NCI-H2196 (cell line): Measurements from ENCODE around the gene USHBP1.

Experiments
- DNase-seq: peaks from one replicate; lab custom pipeline; 2025; ENCODE audit not compliant: unreplicated experiment; lab: John Stamatoyannopoulos, UW

Gene USHBP1, protein sequence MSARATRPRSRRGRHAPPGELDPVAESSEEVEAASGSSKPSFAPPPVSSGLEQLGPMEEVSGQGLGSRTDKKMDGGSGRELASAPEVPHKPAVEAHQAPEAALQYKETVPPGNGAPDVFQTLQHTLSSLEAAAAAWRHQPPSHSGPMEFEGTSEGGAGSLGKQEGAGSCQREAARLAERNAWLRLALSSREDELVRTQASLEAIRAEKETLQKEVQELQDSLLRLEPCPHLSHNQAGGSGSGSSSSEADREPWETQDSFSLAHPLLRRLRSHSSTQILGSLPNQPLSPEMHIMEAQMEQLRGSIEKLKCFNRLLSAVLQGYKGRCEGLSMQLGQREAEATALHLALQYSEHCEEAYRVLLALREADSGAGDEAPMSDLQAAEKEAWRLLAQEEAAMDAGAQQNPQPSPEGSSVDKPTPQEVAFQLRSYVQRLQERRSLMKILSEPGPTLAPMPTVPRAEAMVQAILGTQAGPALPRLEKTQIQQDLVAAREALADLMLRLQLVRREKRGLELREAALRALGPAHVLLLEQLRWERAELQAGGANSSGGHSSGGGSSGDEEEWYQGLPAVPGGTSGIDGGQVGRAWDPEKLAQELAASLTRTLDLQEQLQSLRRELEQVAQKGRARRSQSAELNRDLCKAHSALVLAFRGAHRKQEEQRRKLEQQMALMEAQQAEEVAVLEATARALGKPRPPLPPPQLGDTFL

DNA sequence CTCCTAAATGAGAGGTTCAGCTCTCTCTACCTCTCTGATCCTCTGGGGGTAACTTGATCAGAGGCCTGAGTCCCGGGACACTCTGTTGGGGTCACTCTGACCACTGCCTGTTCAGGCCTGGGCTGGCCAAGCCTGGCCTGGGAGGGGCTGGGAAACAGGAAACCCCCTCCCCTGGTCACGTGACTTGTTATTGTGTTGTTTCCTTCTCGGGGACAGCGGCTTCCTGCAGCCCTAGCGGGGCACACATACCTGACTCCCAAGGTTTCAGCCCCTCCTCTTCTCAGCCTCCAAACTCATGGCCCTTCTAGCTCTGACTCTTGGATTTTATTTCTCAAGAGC, at the start of gene USHBP1:
Gene USHBP1, minus strand, starts transcription at position 105 of the 339 bp plus-strand sequence. CDS start 446 bp downstream, outside the sequence.
- no peak for DNase-seq

DNA sequence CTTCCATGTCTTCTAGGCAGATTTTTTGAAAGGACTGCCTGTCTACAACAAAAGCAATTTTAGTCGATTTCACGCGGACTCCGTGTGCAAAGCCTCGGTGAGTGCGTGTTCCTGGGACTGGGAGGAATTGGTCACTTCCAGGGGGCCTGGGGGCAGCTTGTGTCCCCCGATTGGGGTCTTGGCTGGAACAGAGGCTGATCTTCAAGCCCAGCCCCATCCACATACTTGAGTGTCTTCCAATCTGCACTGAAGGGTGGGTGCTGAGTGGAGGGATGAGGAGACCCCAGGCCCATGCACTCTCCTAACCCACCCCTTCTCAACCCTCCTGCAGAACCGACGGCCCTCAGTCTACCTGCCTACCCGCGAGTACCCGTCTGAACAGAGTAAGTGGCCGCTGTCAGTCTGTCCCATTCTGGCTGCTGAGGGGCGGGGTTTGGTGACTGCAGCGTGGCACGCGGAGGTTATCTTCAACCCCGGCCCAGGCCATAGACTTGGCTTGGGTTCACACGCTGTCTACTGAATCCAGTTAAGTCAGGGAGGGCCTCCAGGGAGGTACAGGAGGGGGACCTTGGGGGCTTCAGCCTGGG, 49.6 kb upstream of the USHBP1 start:
- no peak for DNase-seq

DNA sequence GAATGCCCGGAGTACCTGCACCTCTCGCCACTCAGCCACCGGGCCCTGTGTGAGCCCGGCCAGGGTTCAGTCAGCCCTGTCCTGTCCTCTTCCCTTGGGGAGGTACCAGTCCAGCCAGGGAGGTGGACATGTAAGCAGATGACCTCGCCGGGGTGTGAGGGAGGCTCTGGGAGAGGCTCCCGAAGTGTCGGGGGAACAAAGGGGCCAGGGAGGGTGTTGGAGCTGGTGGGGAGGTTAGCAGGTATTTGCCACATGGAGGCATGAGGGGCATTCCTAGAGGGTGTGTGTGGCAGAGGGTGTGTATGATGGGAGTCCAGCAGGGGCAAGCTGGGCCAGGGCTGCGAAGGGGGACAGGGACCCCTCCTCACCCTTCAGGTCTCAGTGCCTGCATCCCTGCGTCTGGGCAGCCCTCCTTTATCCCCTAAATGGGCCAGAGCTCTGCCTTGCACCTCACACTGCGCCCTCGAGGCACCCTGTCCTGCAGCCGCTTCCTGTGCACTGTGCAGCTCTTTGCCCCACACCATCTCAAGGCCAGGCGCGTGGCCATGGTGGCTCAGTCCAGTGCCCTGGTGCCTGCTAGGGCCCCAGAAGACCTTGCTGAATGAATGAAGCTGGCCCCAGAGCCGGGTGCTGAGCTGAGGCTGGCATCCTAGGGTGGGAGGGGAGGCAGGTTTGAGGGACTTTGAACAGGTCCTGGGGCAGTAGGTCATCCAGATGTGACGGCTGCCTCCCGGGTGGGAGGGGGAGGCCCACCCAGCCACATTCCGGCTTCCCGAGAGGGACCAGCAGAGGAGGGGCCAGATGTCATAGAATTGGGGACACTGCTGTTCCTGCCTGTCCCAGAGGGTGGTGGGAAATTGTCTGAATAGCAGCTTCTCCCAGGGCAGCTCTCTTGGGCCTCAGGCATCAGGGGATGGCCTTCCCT, 47.9 kb upstream of the USHBP1 start:
- no peak for DNase-seq

DNA sequence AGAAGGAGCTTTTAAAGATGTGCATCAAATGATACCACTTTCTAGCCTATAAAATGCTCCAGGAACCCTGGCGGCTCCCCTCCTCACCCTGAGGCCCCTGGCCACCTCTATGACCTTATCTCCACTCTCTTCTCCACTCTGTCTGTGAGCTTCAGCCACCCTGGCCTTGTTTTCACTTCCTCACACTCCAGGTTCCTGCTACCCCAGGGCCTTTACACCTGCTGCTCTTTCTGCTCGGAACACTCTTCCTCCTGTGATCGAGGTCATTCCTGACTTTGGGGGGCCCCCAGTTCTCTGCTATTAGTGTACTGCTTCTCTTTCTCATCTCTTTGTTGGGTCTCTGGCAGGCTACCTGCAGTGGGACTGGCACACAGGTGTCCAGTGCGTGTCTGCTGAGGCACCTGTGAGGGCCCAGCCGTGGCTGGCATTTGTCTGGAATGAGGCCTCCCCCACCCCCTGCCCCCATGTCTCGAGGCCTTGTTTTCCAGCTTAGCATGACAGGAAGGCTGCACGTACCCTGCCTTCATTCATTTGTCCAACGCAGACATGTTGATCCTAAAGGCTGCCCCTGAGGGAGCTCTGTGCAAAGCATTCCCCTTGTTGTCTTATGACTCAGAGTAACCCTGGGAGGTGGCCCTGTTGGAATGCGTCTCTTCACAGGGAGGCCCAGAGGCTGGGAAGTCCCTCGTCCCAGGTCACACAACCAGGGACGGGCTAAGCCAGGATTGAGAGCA, 47.1 kb upstream of the USHBP1 start:
- DNase-seq = no peak

DNA sequence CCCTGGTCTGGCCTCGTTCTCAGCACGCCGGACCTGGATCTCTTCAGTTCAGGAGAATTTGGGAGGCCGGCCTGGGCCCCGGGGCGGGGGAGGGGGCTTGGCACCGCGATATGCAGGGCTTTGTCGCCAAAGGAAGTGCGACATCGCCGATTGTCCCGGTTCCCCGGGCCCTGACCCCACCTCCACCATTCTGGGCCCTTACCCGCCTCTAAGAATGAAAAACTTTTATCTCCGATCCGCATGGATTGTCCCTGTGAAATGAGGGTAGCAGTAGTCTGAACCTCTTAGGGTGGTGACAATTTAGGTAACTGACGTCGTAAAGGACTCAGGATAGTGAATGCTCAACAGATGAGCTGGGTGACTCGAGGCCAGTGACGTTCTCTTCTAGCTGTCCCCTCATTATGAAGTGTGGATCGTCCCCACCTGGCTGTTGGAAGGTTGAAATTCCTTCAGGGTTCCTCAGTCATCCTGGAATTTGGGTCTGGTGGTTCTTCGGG, 45.5 kb upstream of the USHBP1 start:
- DNase-seq = no peak

DNA sequence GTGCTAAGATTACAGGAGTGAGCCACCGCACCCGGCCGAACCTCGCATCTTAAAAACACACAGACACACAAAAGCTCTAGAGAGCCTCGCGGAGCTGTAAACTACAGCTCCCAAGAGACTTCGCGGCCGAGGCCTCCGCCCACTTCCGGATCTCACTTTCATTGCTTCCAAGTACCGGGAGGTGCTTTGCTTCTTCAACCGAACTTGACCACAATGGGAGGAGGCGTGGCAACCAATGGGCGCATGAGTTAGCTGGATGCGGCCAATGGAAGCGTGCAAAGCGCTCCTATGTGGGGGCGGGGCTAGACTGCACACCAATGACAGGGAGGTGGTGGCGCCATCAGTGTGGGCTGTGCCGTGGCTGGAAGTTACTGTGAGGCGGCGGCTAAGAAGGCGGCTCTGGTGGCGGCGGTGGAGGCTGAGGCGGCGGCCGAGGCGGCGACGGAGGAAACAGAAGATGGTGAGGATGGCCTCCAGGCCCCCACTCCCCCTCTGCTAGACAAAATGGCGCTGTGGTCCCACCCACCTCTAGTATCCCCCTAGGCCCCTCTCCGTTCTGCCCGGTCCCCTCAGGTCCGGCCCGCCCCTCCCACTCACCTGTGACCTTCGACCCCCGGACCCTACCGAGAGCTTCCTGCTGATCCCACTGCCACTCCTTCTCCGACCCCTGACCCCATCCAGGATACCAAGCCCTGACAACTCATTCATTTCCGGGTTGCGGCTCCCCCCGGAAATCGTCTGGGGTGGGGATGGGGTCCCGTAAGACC, 44.8 kb upstream of the USHBP1 start, which contains the start of gene DDA1:
Gene DDA1, plus strand, starts transcription at position 366 of the 767 bp plus-strand sequence. Its CDS starts 92 bp downstream, at position 458.
- peak; percentile 99 for DNase-seq

DNA sequence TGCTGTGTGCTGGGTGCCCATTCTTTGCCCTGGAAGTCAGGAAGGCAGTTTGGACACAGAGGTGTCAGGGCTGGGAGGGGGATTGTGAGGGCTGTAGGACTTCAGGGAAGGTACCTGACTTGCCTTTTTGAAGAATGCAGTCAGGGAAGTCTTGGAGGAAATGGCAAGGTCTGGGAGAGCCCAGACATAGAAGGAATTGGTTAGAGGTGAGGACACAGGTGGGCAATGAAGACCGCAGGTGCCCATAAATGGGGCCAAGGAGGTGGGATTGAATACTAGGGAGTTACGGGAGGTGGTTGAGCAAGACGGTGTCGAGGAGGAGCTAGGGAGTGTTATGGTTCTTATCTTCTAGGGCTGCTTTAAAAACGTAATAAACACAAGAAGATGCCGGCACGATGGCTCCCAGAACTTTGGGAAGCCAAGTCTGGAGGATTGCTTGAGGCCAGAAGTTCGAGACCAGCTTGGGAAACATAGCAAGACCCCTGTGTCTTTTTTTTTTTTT, 43.4 kb upstream of the USHBP1 start:
- DNase-seq = no peak

DNA sequence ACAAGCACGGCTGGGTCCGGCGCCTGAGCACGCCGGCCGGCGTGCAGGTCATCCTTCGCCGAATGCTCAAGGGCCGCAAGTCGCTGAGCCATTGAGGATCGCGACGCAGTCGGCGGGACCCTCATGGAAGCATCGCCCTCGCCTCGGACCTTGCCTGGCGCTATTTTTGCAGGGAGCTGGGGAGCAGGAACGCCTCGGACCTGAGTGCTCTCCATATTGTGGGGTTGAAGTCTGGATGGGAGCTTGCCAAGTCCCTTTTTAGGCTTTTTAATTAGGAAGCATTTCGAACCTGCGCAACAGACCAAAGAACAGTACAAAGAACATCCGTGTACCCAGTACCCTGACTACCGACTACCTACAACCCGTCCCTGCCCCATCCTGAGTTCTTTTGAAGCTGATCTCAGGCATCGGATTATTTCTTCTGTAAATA, 41.8 kb upstream of the USHBP1 start:
- DNase-seq = no peak

DNA sequence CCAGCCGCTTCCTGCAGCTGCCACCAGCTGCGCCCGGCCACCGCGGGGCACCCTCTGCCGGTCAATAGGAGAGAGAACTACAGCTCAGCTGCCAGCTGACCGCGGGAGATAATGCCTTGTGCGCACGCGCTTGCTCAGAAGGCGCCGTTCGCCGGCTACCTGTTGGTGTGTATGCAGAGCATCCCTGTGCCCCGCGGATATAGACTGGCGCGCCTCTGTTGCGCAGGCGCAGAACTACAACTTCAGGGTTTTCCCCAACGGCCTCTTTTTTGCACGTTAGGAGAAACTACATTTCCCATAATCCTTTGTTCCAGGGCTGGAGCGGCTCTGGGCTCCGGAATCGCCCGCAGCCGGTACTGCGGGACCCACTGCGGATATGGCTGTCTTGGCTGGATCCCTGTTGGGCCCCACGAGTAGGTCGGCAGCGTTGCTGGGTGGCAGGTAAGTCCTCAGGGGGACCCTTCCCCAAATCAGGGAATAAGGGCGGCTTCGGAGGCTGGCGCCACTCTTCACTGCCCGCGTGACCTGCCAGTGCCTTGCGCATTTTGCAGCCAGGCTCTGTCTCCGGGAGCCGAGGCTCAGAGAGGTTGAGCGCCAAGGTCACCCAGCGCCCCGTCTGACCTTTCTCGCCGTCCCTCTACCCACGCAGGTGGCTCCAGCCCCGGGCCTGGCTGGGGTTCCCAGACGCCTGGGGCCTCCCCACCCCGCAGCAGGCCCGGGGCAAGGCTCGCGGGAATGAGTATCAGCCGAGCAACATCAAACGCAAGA, 41.2 kb upstream of the USHBP1 start, which contains the start of gene MRPL34:
Gene MRPL34, plus strand, starts transcription at position 356 of the 768 bp plus-strand sequence. Its CDS starts 21 bp downstream, at position 377.
- DNase-seq = peak; percentile 99

DNA sequence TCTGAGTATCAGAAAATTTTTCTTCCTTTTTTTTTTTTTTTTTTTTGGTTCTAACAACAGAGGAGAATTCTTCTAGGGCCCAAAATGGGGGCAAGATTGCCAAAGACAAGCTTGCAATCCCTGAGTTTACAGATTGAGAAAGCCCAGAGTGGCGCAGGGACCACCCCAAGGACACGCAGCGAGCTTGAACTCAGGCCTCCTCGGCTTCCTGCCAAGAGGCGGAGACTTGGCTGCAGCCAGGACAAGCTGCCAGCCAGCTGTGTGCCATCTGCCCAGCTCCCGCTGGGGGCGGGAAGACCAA, 40.6 kb upstream of the USHBP1 start:
- no peak for DNase-seq

DNA sequence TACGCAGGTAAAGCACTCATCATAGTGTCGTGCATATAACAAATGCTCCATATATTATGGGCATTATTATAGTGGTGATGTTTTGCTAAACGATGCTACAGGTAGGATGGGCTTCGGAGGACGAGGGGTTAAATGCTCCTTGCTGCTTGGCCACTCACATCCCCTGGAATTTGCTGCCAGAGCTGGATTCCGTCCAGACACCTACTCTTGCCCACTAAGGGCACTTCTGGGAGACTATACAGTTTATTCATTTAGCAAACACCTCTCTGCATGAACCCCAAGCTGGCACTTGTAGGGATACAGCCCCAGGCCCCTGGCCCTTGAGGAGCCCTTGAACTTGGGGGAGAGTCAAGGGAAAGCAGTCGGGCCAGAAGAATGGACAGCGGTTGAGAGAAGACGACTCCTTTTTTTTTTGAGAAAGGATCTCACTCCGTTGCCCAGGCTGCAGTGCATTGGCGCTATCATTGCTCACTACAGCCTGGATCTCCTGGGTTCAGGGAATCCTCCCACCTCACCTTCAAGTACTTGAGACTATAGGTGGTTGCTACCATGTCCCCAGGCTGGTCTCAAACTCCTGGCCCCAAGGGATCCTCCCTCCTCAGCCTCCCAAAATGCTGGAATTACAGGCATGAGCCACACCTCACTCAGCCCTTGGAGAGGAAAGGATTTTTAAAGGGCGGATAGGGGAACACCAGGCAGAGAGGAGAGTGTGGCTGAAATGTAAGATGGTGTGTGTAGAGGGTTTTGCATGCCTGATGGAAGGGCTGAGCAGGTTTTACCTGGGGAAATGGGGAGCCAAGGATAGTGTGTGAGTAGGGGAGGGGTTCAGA, 40.1 kb upstream of the USHBP1 start:
- no peak for DNase-seq

DNA sequence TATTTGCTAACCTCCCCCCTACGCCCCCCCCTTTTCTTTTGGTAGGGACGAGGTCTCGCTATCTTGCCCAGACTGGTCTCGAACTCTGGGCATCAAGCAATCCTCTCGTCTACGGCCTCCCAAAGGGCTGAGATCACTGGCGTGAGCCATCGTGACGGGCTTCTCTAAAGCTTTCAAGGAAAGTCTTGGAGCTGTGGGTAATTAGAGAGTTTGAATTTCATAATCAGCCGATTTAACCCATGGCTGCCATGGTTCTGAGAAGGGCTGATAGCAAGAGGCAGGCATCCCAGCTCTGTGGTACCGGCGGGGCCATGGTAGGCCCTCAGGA, 39.4 kb upstream of the USHBP1 start:
- peak; percentile 26 for DNase-seq

DNA sequence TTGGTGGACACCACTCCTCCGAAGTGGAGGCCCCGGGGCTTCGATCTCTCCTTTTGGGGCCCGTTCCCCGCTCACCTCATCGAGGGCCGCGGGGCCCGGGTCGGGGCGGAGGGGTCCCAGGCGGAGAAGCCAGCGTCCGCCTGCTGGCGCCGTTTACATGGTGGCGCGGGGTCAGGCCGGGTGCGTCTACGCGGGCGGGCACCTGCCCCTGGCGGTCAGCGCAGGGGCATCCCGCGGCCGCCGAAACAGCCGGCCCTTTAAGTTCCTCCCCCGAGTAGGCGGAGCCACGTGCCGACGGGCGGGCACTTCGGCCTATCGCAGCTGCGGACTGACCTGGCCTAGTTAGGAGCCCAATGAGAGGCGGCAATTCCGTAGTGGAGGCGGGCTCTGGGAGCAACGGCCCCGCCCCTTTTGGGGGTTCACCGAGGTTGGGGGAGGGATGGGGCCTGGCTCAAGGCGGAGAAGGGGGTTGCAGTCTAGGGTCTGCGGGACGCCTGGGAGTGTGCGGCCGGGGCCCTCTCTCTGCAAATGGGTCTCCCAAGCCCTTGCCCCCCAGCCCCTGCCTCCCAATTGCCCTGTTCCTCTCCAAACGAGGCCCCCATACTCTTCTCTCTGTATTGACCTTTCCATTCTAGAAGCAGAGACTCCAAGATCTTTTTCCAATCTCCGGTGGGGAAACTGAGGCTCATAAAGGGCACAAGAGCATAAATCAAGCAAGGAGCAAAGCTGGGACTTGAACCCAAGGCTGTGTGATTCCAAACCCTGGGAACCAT, 38.8 kb upstream of the USHBP1 start, which contains the start of gene ABHD8:
Gene ABHD8, minus strand, starts transcription at position 259 of the 773 bp plus-strand sequence. CDS start 1,809 bp downstream, outside the sequence.
- peak; percentile 98 for DNase-seq

DNA sequence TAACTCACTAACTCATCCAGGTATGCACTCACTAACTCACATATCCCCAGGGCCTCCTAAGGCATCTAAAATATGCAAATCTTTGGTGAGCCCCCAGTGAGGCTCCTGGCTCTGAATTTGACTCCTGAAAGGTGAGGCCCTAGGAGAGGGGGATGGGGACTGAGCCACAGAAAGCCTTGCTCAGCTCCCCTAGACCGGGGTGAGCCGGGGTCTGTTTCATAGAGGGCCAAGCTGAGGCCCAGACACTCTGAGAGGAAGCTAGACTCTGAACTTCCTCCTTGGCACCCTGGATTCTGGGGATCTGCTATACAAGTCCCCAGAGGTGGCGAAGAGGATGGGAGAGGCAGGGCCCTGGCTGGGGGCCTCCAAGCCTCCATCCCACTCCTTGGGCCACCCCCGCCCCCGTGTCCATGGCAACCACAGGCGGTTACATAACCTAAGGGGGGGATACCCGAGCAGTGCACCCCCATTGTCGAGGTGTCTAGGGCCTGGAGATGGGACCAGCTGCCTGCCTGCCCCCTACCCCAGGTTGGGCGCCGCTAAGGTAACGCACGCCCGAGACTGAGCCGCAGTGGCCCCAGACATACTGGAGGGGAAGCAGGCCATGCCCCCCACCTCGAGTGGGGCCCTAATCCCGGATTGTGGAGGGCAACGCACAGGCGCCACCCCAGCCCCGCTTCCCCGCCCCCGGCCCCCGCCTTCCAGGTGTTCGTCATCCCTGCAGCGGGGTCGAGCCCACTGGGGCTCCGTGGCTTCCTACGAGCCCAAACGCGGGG, 38.0 kb upstream of the USHBP1 start:
- no peak for DNase-seq

DNA sequence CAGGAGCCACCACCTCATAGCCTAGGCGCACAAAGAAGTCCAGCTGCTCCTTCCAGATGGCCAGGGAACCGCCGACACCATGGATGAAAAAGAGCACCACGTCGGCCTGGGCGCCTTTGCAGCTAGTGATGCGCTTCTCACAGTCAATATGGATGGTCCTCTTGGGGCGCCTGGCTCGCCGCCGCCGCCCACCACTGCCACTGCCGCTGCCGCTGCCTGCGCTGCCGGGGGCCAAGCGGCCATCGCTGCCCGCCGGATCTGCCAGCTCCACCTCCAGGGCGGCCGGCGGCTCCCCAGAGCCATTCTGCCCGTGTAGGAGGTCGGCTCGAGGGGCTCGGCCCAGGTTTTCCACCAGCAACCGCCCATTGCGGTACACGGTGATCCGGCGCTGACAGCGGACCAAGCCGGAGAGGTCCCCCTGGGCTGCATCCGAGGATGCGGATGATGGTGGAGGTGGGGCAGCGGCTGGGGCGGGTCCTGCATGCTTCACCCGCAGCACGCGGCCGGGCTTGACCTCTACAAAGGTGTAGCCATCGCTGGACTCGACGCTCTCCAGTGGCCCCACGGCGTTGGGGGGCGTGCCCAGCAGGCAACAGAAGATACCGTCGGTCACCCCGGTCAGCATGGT, 36.6 kb upstream of the USHBP1 start:
- no peak for DNase-seq

DNA sequence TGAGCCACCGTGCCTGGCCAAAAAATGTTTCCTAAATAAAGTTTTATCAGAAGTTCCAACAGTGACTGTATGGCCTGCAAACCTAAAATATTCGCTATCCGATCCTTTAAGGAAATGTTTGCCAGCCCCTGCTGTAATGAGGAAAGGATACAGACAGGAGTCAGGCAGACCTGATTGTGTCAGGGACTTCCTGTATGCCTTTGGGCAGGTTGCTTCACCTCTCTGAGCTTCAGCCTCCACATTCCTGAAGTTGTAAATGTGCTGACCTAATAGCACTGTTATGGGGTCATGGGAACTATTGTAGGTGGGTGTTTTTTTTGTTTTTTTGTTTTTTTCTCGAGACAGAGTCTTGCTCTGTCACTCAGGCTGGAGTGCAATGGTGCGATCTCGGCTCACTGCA, 32.4 kb upstream of the USHBP1 start:
- DNase-seq = no peak
